NCI-H510A (cell line): ENCODE results near the gene OR10H5.

ENCODE experiments used
- DNase-seq: peaks from one replicate; lab custom pipeline; 2025; lab: John Stamatoyannopoulos, UW

The OR10H5 gene

DNA sequence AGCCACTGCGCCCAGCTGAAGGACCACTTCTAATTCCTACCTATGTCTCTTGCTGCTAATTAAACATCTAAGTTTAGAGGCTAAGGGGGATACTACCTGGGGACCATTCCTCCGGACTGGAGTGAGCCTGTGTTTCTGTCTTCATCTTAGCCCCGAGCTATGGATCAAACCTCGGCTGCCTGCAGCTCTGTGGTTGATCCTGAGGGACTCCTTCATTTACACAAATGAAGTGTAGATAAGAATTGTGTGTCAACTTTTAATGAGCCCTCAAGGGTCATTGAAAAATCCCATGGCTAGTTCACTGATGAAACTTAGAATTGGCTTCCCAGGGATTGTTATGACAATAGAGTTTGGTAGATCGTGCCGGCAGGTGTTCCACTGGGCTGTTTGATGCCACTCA is 59.5 kb downstream of the OR10H5 start:
- DNase-seq, result no peak

DNA sequence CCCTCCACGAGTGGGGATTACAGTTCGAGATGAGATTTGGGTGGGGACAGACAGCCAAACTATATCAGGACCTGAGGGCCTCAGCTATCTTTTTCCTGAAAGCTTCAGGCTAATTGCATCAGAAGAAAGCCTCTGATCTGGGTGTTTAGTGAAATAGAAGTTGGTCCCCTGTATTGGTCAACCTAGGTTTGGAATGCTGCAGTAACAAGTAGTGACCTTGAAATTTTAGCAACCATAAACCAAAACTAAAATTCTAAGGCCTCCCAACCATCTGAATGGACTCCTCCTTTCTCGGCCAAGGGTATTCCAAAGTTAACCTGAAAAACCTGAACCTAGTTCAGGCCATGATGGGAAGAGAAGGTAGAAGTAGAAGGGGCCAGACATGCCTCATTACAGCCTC is 62.9 kb downstream of the OR10H5 start:
- DNase-seq, result no peak
